HepG2 (cell line): ENCODE data around the gene VEGFB. TPM values are rescaled to one million over a fixed set of nuclear protein-coding genes. Genes with fewer than 3 reads are reported as not detected.

Experiments
- BHLHE40 ChIP-seq: IDR thresholded peaks from 2 replicates; pipeline ENCODE4 v1.6.1; 2011; ENCODE audit warnings: low read length, improper control_type of control experiment
- CHD4 ChIP-seq: fragments of 200-600 bp; sonication (generic); IDR thresholded peaks from 2 replicates; pipeline ENCODE4 v1.7.0; 2017; ENCODE audit warnings: mild to moderate bottlenecking, low read length, borderline replicate concordance
- CREB1 ChIP-seq, 2 experiments: fragments of 450-650 bp in 1 of 2; IDR thresholded peaks; 2 replicates each; pipeline ENCODE4 v1.6.1; 2016 to 2017; ENCODE audit warnings: control low read depth in 1 of 2, mild to moderate bottlenecking in 1 of 2, missing compliant biosample characterization in 1 of 2, missing genetic modification characterization in 1 of 2
- DNMT1 ChIP-seq: sonication (generic); formaldehyde crosslinking; IDR thresholded peaks from 2 replicates; pipeline ENCODE4 v1.5.1; 2020; ENCODE audit warnings: mild to moderate bottlenecking, missing genetic modification reagents
- HCFC1 ChIP-seq: fragments of 150-350 bp; IDR thresholded peaks from 2 replicates; pipeline ENCODE4 v1.6.1; 2014; ENCODE audit warnings: low read depth, low read length
- HES4 ChIP-seq: sonication (generic); formaldehyde crosslinking; IDR thresholded peaks from 2 replicates; pipeline ENCODE4 v1.9.0; 2021; ENCODE audit warnings: mild to moderate bottlenecking, missing genetic modification reagents, borderline replicate concordance
- JUN ChIP-seq: sonication (generic); formaldehyde crosslinking; IDR thresholded peaks from 2 replicates; pipeline ENCODE4 v1.4.0; 2020; ENCODE audit warnings: mild to moderate bottlenecking, missing genetic modification reagents
- MIER2 ChIP-seq: IDR thresholded peaks from 2 replicates; pipeline ENCODE4 v1.6.1; 2016; ENCODE audit warnings: missing biosample characterization, missing genetic modification reagents
- MIER3 ChIP-seq: IDR thresholded peaks from 2 replicates; pipeline ENCODE4 v1.6.1; 2016; ENCODE audit warnings: missing compliant biosample characterization, borderline replicate concordance
- MTF1 ChIP-seq: sonication (generic); formaldehyde crosslinking; IDR thresholded peaks from 2 replicates; pipeline ENCODE4 v1.5.0; 2020; ENCODE audit warnings: missing genetic modification reagents
- MYC ChIP-seq: sonication (generic); formaldehyde crosslinking; IDR thresholded peaks from 2 replicates; pipeline ENCODE4 v1.9.0; 2021; ENCODE audit warnings: missing genetic modification reagents, borderline replicate concordance
- POLR2AphosphoS2 ChIP-seq: IDR thresholded peaks from 2 replicates; pipeline ENCODE4 v1.6.1; 2011; ENCODE audit warnings: low read depth, low read length, improper control_type of control experiment
- SOX13 ChIP-seq, 3 experiments: fragments of 450-650 bp in 1 of 3; sonication (generic) in 1 of 3; formaldehyde crosslinking in 1 of 3; IDR thresholded peaks in 2 of 3; conservative IDR thresholded peaks in 1 of 3; 2 replicates each; pipeline versions ENCODE4 v1.5.0 to v1.6.1; 2016 to 2020; ENCODE audit warnings: antibody characterized with exemption in 1 of 3, mild to moderate bottlenecking in 1 of 3, missing compliant biosample characterization in 1 of 3, missing genetic modification reagents in 1 of 3, moderate library complexity in 1 of 3
- STAT5B ChIP-seq: sonication (generic); formaldehyde crosslinking; IDR thresholded peaks from 2 replicates; pipeline ENCODE4 v1.4.0; 2020; ENCODE audit warnings: missing genetic modification reagents
- WIZ ChIP-seq: sonication (generic); formaldehyde crosslinking; IDR thresholded peaks from 2 replicates; pipeline ENCODE4 v1.5.1; 2020; ENCODE audit warnings: mild to moderate bottlenecking, missing genetic modification reagents
- ZNF296 ChIP-seq: sonication (generic); formaldehyde crosslinking; conservative IDR thresholded peaks from 2 replicates; pipeline ENCODE4 v1.5.0; 2020; ENCODE audit warnings: mild to moderate bottlenecking, missing genetic modification reagents
- ZNF44 ChIP-seq: sonication (generic); formaldehyde crosslinking; IDR thresholded peaks from 2 replicates; pipeline ENCODE4 v1.5.1; 2020; ENCODE audit warnings: mild to moderate bottlenecking, missing genetic modification reagents
- ZNF441 ChIP-seq: sonication (generic); formaldehyde crosslinking; IDR thresholded peaks from 2 replicates; pipeline ENCODE4 v1.7.0; 2021; ENCODE audit warnings: missing genetic modification reagents, borderline replicate concordance
- ZNF530 ChIP-seq: sonication (generic); formaldehyde crosslinking; IDR thresholded peaks from 2 replicates; pipeline ENCODE4 v1.5.0; 2020; ENCODE audit warnings: low read depth, mild to moderate bottlenecking, missing genetic modification reagents
- ZNF563 ChIP-seq: sonication (generic); formaldehyde crosslinking; IDR thresholded peaks from 2 replicates; pipeline ENCODE4 v1.8.0; 2022; ENCODE audit warnings: mild to moderate bottlenecking, moderate library complexity, missing genetic modification reagents
- ZNF660 ChIP-seq: sonication (generic); formaldehyde crosslinking; IDR thresholded peaks from 2 replicates; pipeline ENCODE4 v1.5.1; 2020; ENCODE audit warnings: mild to moderate bottlenecking, low read depth, missing genetic modification reagents, borderline replicate concordance
- ZNF768 ChIP-seq: sonication (generic); formaldehyde crosslinking; IDR thresholded peaks from 2 replicates; pipeline ENCODE4 v1.4.0; 2020; ENCODE audit warnings: missing genetic modification reagents
- ZNF839 ChIP-seq: sonication (generic); formaldehyde crosslinking; IDR thresholded peaks from 2 replicates; pipeline ENCODE4 v1.4.0; 2020; ENCODE audit warnings: missing genetic modification reagents, mild to moderate bottlenecking, borderline replicate concordance
- ZNF850 ChIP-seq: sonication (generic); formaldehyde crosslinking; conservative IDR thresholded peaks from 2 replicates; pipeline ENCODE4 v1.9.0; 2021; ENCODE audit warnings: mild to moderate bottlenecking, missing genetic modification reagents
- polyA plus RNA-seq, 8 experiments: library from polyadenylated mRNA; depleted of rRNA in 3 of 8; stranded (reverse) in 7 of 8; unstranded in 1 of 8; fragments of >200 nt; fragmentation: Illumina TruSeq in 4 of 8; extraction: Trizol in 4 of 8; gene quantifications; 2 replicates each; pipeline versions ENCODE4 v1.2.1 to v1.2.3, GENCODE V29; 2011 to 2016; ENCODE audit warnings: low read depth in 4 of 8, missing spikeins in 1 of 8, mixed read lengths in 1 of 8; ENCODE audit not compliant: insufficient read depth in 1 of 8
- total RNA-seq, 5 experiments: library from RNA; depleted of rRNA; stranded (reverse); fragments of >200 nt; fragmentation: Illumina TruSeq; extraction: Trizol; gene quantifications; 2 replicates each; pipeline ENCODE4 v1.2.3, GENCODE V29; 2016; ENCODE audit warnings: low read depth in 1 of 5
- TF ChIP-seq, protein P1 (sequence below): fragments of 450-650 bp; IDR thresholded peaks from 2 replicates; pipeline ENCODE4 v1.6.1; 2016
- TF ChIP-seq, protein P2 (sequence below): sonication (generic); formaldehyde crosslinking; IDR thresholded peaks from 2 replicates; pipeline ENCODE4 v1.4.0; 2020; ENCODE audit warnings: missing genetic modification reagents, borderline replicate concordance
- TF ChIP-seq, protein P3 (sequence below): sonication (generic); formaldehyde crosslinking; IDR thresholded peaks from 2 replicates; pipeline ENCODE4 v1.5.0; 2020; ENCODE audit warnings: missing genetic modification reagents, mild to moderate bottlenecking, borderline replicate concordance

VEGFB gene
- total and polyA plus RNA-seq, 2 of the 13 experiments (the other 11 are each of a cell fraction or from before 2014, with no cell fraction given) = 9.0 to 11.3 TPM

DNA sequence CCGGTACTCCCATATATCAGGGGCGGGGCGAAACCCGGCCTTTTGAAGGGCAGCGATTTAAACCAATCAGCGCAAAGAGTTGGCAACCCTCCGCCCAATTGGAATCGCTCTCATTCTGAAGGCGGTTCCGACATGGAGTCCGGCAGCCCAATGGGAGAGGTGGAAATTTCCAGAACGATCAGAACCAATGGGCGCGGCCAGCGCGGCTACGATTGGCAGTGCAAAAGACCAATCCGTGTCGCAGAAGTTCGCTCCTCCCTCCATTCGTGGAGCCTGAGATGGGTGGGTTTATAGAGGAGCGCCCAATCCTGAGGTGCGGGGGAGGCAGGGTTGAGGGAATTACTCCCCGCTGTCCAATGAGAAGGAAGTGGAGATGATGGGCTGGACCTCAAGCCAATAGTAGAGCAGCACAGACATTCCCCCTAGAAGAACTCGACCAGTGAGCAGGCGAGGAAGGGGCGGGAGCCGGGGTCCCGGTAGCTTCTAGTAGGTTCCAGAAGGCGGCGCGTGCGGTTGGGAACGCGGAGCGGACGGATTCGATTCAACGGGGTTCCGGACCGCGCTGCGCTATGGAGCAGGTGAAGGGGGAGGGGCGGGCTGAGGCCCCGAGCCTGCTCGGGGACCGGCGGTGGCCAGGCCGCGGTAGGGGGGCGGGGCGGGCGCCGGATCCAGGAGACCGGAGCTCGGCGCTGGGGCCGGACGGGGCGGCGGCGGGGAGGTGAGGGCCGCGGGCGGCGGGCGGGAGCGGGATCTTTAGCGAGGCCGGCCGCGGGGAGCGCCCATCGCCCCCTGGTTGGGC, 48.5 kb upstream of the VEGFB start, which contains the start of gene STIP1 (continued):
- TF ChIP-seq ZNF44 (CRISPR knock-in tag) (0 out of 2 replicates have a peak, but pooled peaks have one; percentile 3), WIZ (CRISPR knock-in tag) (no peak), POLR2AphosphoS2 (no peak), MTF1 (no peak), HES4 (CRISPR knock-in tag) (no peak), ZNF441 (CRISPR knock-in tag) (no peak), MIER3 (no peak), MIER2 (CRISPR knock-in tag) (no peak), DNMT1 (CRISPR knock-in tag) (no peak), ZNF530 (CRISPR knock-in tag) (no peak), HCFC1 (no peak), CREB1 (IDR thresholded peaks at IDR 0.05) (peak; percentile 87), CREB1 (CRISPR knock-in tag; IDR thresholded peaks at IDR 0.05) (peak; percentile 94), SOX13 (IDR thresholded peaks at IDR 0.05) (no peak), SOX13 (CRISPR knock-in tag; conservative IDR thresholded peaks at IDR 0.05 in 1 of 2, IDR thresholded peaks at IDR 0.05 in 1 of 2) (no peak; a peak in 1 of 4 replicates), ZNF850 (no peak), BHLHE40 (peak; percentile 73; the same call in 1 of the 2 replicates), ZNF839 (CRISPR knock-in tag) (no peak), ZNF768 (CRISPR knock-in tag) (0 out of 2 replicates have a peak, but pooled peaks have one; percentile 48), ZNF563 (CRISPR knock-in tag) (no peak), JUN (CRISPR knock-in tag) (no peak), MYC (CRISPR knock-in tag) (peak; percentile 51; the same call in 1 of the 2 replicates), STAT5B (0 out of 2 replicates have a peak, but pooled peaks have one; percentile 71), ZNF660 (CRISPR knock-in tag) (no peak), ZNF296 (CRISPR knock-in tag) (no peak), CHD4 (no peak)
- TF ChIP-seq, protein P1, sequence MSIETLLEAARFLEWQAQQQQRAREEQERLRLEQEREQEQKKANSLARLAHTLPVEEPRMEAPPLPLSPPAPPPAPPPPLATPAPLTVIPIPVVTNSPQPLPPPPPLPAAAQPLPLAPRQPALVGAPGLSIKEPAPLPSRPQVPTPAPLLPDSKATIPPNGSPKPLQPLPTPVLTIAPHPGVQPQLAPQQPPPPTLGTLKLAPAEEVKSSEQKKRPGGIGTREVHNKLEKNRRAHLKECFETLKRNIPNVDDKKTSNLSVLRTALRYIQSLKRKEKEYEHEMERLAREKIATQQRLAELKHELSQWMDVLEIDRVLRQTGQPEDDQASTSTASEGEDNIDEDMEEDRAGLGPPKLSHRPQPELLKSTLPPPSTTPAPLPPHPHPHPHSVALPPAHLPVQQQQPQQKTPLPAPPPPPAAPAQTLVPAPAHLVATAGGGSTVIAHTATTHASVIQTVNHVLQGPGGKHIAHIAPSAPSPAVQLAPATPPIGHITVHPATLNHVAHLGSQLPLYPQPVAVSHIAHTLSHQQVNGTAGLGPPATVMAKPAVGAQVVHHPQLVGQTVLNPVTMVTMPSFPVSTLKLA = peak; percentile 36; the same call in 1 of the 2 replicates
- TF ChIP-seq, protein P2, sequence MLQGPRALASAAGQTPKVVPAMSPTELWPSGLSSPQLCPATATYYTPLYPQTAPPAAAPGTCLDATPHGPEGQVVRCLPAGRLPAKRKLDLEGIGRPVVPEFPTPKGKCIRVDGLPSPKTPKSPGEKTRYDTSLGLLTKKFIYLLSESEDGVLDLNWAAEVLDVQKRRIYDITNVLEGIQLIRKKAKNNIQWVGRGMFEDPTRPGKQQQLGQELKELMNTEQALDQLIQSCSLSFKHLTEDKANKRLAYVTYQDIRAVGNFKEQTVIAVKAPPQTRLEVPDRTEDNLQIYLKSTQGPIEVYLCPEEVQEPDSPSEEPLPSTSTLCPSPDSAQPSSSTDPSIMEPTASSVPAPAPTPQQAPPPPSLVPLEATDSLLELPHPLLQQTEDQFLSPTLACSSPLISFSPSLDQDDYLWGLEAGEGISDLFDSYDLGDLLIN (CRISPR knock-in tag) = no peak
- TF ChIP-seq, protein P3, sequence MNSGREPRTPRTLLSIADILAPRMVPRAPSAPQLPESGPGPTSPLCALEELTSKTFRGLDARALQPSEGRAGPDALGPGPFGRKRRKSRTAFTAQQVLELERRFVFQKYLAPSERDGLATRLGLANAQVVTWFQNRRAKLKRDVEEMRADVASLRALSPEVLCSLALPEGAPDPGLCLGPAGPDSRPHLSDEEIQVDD (CRISPR knock-in tag) = no peak
